HG02938 (cell line): ENCODE measurements around the gene ZNF333.

Experiments used
- ATAC-seq: cut with Tn5 transposase; IDR thresholded peaks from one replicate; pipeline ENCODE4 v1.9.1; 2021; ENCODE audit warnings: mild to moderate bottlenecking, moderate library complexity; ENCODE audit not compliant: unreplicated experiment

The ZNF333 gene

DNA sequence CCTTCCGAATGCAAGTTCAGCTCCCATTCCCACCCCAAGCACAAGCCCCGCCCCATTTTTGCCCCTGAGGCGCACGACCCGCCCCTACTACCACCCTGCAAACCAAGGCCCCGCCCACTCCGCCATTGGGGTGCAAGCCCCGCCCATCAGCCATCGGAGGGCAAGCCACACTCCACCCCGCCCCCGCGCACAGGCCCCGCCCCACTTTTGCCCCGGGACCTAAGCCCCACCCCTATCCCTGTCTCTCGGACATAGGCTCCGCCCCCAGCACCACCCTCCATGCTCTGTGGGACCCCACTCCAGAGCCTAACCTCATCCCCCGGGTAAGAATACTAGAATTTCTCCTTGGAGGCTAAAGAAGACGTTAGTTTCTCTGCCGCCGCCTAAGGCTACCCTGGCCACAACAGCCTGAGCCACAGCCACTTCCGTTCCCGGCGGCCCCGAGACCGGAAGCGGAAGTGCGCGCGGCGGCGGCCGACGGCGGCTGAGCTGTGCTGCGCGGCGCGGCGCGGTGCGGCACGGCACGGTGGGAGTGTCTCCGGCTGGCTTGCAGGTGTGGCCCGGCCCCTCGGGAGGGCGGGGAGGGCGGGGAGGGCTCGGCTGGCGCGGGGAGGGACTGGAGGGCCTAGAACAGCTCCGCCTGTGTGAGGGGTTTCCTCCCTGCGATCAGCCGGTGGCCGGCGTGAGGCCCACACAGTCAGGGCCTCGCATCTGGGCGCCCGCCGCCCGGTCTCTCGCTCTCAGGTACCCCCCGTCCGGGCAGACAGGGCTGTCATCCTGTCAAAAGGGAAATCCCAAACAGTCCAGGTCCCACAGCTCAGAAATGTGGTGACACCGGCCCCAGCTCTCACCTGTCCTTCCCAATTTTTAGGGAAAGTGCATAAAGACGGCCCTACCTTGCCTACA, at the start of gene ZNF333:
ZNF333 (plus strand) TSS at position 451 of the 906 bp plus-strand sequence. CDS start 3,444 bp downstream, outside the sequence.
- ATAC-seq, result peak; percentile 81

DNA sequence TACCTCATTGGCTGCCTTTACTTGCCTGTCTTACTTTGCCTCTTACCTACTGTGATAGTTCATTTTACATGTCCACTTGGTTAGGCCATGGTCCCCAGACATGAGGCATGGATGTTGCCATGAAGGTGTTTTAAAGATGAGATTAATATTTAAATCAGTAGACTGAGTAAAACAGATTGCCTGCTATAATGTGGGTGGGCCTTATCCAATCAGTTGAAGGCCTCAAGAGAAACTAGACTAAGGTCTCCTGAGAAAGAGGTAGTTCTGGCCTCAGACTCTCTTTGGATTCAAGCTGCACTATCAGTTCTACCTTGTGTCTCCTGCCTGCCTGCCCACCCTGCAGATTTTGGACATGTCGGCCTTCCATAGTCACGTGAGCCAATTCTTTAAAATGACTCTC, 41.3 kb upstream of the ZNF333 start:
- no peak for ATAC-seq

DNA sequence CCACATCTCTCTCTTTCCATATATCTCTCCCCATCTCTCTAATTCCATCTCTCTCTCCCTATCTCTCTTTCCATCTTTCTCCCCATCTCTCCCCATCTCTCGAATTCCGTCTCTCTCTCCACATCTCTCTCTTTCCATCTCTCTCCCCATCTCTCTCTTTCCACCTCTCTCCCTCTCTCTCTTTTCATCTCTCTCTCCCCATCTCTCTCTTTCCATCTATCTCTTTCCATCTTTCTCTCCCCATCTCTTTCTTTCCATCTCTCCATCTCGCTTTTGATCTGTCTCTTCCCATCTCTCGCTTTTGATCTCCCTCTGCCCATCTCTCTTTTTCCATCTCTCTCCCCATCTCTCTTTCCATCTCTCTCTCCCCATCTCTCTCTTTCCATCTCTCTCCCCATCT, 40.8 kb upstream of the ZNF333 start:
- ATAC-seq, result no peak

DNA sequence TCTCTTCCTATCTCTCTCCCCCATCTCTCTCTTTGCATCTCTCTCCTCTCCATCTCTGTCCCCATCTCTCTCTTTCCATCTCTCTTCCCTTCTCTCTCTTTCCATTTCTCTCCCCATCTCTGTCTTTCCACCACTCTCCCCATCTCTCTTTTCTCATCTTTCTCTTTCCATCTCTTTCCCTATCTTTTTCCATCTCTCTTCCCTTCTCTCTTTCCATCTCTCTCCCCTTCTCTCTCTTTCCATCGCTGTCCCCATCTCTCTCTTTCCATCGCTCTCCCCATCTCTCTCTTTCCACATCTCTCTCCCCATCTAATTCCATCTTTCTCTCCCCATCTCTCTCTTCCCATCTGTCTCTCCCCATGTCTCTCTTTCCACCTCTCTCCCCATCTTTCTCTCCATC, 39.7 kb upstream of the ZNF333 start:
- ATAC-seq, result no peak

DNA sequence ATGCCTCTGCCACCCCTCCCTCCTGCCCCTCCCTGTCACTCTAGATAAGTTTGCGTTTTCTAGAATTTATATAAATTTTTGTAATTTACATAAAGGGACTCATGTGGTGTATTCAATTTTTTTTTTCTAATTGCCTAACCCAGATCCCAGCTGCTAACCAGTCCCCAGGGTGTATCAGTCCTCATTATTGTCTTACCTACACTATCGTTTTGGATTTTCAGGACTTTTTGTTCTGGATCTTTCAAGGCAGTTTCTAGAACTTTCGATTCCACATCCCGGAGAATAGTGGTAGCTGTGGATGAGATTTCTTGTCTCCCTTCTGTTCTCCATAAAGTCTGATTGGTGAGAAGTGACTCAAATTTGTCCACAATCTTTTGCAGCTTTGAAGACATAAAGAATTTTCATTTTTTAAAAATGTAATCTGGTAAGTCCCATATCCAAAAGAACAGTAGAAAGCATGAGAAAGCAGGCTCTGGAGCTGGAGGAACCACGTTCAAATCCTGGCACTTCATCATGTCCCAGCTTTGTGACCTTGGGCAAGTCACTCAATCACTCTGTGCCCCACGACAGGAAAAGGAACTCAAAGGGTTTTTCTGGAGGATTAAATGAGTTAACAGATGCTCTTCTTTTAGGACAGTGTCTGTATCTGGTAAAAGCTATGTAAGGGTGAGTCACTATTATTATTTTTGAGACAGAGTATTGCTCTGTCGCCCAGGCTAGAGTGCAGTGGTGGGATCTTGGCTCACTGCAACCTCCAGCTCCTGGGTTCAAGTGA, 34.9 kb upstream of the ZNF333 start:
- no peak for ATAC-seq

DNA sequence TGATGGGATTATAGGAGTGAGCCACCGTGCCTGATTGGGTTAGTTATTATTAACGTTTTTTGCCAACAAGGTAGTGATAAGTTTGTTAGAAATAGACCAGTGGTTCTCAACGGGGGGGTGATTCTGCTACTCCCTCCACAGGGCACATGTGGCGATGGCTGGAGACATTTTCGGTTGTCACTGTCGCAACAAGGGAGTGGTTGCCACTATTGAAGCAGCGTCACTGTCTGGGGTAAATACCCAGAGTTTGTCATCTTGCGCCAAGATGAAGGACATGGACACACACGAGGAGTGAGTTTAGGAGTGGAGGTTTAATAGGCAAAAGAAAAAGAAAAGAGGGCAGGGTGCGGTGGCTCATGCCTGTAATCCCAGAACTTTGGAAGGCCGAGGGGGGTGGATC, 34.1 kb upstream of the ZNF333 start:
- ATAC-seq, result no peak

DNA sequence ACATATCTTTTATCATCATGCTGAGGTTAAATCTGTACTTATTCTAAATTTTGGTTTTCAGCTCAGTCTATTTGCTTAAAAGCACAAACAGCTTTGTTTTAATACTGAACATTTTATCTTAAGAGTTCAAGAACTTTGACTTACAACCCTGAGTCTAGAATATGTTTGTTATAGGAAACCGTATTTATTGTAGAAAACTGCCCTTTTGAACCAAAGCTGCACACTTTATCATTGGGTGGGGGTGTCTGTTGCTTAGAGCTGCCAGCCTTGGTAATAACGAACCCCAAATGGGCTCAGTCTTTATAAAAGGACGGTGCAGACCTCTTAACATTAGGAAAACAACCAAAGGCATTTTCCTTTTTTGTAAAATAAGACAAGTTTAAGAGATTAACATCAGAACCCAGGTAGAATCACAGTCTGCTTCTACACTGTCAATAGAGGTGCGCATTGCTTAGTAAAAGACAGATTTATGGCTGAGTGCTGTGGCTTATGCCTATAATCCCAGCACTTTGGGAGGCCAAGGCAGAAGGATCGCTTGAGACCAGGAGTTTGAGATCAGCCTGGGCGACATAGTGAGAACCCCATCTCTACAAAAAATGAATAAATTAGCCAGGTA, 29.9 kb upstream of the ZNF333 start:
- no peak for ATAC-seq

DNA sequence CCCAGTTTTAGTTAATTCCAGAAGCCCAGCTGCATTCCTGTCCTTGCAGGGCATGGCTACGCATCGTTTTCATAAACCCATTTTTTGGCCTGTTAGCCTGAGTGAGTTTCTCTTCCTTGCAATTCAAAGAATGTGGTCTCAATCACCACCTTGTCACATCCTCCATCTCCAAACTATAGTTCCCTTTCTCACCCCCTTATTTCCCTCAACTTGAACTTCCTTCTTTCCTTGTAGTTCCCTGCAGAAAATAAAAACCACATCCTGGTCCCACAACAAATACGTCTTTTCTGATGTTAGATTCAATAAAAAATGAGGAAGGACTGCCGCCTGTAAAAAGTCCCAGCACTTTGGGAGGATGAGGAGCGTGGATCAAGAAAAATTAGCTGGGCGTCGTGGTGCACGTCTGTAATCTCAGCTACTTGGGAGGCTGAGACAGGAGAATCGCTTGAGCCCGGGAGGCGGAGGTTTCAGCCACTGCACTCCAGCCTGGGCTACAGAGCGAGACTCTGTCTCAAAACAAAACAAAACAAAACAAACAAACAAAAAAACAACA, 28.4 kb upstream of the ZNF333 start:
- no peak for ATAC-seq

DNA sequence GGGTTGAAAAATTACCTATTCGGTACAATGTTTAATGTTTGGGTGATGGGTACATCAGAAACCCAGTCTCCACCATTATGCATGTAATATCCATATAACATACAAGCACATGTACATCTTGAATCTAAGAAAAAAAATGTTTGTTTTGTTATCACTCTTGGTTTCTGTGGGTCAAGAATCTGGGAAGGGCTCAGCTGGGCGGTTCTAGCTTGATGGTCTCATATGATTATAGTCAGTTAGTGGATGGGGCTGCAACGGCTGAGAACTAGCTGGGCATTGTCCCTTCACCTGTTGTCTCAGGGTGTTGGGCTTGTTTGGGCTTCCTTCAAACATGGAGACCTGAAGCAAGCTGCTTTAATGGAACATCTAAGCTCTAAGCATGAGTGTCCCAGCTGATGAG, 19.9 kb upstream of the ZNF333 start:
- no peak for ATAC-seq

DNA sequence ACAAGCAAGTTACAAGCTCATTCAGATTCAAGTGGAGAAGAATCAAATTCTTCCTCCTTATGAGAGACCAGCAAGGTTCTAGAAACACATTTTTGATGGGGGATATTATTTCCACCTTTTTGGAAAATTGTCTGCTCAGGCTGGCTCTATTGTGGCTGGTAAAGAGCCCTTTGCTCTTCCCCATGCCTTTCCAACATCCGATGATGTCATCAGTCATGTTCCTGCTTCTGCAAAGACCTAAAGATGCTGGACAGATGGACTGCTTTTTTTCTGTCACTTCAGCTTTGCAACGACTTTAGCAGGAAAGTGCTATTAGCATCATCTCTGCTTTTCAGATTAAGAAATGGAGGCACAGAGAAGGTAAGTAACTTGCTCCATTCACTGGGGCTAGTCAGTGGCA, 19.4 kb upstream of the ZNF333 start:
- ATAC-seq, result no peak

DNA sequence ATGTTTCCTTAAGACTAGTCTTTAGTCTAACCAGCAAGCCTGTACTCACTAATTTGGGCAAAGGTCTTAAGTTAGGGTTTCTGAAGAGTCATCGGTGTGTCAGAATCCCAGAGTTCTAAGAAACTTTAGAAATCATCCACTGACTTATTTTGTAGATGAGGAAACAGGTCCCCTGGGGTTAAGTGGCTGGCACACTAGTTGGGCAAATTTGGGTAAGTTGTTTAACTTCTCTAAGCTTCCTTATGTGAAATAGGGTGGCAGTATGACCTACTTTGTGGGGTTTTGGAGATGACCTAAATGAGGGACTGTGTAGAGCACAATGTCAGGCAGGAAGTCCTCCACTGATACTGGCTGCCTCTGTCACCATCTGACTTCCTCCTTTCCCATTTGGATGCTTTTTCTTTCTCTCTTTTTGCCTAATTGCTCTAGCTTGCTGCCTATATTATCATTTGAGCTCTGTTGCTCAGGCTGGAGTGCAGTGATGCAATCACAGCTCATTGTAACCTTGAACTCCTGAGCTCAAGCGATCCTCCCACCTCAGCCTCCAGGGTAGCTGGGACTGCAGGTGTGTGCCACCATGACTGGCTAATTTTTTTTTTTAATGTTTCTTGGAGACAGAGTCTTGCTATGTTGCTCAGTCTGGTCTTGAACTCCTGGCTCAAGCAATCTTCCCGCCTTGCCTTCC, 17.5 kb upstream of the ZNF333 start:
- ATAC-seq, result no peak

DNA sequence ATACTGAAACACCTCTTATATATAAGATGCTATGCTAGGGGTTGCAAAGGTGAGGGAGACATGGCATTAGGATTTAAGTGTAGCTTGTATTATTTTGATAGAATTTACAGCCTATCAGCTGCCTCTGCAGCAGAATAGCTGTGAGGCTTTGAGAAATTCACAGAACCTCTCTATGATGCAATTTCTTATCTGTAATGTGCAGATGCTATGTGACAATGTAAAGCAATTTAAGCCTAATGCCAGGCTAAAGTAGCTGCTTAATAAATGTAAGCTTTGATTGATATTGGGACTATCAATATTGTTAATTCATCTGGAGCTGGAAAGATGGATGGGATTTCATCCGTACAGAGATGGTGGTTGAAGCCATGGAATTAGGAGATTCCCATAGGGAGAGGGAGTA, 16.8 kb upstream of the ZNF333 start:
- no peak for ATAC-seq

DNA sequence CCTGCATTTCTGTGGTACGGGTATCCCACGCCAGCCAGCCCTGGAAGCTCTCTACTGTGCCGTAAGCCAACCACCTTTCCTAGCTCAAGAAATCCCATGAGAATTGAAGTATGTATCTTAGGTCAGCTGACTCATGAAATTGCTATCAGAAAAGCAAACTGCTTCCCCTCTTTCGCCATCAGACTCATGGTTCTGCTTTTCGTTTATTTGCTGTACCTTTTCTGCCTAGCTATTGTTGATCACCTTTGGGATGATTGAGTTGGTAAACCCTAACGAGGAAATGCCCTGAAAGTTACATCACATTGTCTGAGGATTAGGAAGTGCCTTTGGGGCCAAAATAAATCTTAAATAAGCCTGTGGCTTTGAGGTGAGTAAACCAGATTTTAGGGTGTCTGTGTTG, 15.1 kb upstream of the ZNF333 start, which contains the start of gene ADGRE3:
ADGRE3 (minus strand) TSS at position 81 of the 400 bp plus-strand sequence; CDS start at position 7, 74 bp downstream.
- ATAC-seq, result no peak

DNA sequence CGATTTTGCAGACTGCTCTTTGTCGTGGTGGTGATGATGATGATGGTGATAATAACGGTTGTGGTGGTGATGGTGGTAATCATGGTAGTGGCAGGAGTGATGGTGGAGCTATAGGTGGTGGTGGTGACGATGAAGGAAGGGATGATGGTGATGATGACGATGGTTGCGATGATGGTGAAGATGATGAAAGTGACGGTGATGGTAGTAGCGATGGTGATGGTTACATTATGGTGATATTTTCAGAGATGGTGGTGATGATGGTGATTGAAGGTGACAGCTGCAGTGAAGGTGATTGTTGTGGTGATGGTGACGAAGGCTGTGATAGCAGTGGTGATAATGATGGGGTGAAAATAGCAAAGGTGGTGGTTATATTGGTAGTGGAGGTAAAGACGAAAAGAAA, 13.1 kb upstream of the ZNF333 start:
- ATAC-seq, result no peak

DNA sequence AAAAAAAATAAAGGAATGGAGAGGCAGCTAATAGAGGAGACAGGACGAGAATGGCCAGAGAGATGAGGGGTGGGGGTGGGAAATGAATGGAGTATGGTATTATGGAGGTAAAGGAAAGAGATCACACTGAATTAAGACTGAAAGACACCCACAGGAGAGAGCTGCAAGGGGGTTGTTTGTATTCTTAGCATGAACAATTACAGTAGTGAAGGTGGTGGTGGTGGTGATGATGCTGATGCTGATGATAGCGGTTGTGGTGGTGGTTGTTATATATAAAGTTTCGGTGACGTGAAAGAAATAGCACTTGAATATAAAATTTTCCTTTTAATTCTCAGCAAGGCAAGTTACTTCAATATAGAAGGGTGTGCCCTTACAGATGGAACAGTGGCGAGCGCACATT, 12.4 kb upstream of the ZNF333 start:
- ATAC-seq, result no peak

DNA sequence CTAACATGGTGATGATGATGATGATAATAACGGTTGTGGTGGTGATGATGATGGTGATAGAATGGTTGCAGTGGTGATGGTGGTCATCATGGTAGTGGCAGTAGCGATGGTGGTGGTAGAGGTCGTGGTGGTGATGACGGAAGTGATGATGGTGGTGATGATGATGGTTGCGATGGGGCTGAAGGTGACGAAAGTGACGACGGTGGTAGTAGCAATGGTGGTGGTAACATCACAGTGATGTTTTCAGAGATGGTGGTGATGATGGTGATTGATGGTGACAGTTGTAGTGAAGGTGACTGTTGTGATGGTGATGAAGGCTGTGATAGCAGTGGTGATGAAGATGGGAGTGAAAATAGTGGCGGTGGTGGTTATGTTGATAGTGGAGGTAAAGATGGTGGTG, 11.6 kb upstream of the ZNF333 start:
- ATAC-seq, result no peak

DNA sequence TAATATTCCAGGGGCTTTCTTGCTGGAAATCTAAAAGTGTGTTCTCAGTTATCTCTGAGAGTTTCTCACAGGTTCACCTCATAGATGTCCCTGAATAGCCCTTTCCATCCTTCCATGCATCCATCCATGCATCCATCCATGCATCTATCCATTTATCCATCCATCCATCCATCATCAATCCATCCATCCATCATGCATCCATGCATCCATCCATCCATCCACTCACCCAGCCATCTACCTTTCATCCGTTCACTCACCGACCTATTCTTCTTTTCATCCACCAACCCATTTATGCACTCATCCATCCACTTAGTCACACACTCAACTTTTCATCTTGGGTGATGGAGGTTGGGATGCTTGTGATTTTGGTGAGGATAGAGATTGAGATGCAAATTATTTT, 7.8 kb upstream of the ZNF333 start:
- no peak for ATAC-seq

DNA sequence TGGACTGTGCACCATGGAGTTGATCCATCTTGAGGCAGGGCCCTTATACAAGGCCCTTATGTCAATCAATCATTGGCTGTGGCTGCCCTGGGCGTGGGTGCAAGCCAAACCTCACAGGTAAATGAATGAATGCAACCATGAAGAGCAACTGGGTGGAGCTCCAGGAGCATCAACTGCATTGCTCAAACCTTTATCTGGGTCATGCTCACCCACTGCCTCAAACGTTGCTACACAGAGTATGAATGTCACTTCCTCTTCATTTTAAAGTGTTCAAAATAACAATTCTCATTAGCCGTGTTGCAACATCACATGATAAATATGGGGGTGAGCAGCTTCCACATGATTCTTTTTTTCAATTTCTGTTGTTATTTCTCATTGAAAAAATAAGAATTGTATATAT, 6.4 kb upstream of the ZNF333 start:
- no peak for ATAC-seq

DNA sequence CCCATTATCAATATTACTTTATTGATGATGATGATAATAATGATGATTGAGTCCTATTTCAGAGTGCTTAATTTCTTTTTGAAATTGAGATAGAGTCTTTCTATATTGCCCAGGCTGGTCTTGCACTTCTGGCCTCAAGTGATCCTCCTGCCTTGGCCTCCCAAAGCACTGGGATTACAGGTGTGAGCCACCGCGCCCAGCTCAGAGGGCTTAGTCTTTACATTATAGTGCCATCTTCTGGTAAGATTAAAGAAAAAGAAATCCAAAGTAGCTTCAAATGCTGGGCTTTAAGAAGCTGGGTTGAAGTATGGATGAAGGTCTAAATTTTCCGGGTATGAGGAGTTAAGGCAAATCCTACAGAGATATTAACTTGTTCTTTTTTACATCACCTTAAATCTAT, 3.4 kb upstream of the ZNF333 start:
- no peak for ATAC-seq

DNA sequence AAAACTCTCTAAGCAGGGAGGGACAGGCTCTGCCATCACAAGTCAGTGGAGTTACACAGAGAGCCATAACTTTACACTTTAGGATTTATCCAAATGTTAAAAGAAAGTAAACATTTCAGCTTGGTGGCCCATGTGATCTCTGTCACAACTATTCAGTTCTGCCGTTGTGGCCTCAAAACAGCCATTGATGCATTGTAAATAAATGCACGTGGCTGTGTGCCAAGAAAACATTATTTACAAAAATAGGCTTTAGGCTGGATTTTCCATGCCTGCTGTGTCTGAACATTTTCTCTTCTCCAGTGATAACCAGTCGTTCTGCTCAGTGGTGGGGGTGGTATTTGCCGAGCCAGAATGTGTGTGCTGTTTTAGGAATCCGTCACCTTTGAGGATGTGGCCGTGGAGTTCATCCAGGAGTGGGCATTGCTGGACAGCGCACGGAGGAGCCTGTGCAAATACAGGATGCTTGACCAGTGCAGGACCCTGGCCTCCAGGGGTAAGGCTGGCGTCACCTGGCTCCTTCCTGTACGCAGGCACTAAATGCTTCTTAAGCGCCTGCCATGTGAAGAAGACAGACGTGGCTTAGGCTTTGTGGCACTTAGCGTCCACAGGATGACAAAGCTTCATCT, 4.9 kb downstream of the ZNF333 start:
- no peak for ATAC-seq
